Stimulated activated CD8-positive, alpha-beta memory T cell treated with anti-CD3 and anti-CD28 coated beads, Interleukin-2, amount 100 ng/mL, for 1 hour (primary cell): ENCODE data around the gene KLHL10.
"Not testable (repeated sequence)": the region's sequence is repeated elsewhere in the genome, so short reads cannot be mapped to it uniquely, and the experiment has no call there.

Experiments used
- DNase-seq, 2 donors: peaks; one replicate each; pipeline ENCODE4 v3.0.0-alpha.2; 2020; ENCODE audit warnings: low read depth in 2 of 2

The KLHL10 gene

DNA sequence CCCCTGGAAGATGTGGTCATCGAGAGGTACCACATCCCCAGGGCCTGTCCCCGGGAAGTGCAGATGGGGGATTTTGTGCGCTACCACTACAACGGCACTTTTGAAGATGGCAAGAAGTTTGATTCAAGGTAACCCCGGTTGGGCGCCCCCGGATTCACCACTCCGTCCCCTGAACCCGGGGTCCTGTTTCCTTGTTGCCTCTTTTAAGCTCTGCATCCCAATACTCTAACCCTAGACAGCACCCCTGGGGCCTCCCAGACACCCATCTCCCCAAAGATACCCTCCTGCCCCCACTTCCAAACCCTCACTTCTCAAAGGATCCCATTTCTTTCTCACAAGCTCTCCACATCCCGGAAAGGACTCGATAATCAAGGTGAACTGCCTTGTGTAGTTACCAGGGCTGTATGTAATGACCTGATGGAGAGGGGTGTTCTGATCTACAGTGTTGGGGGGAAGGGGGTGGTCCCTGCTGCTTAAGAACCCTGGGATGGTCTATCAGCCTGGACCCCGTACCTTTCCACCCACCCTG lies 24.4 kb upstream of the KLHL10 start:
- no peak for DNase-seq

- no peak for DNase-seq
Measured at GRCh38 chr17:41813699-41814124, 23.9 kb upstream of the KLHL10 start.

DNA sequence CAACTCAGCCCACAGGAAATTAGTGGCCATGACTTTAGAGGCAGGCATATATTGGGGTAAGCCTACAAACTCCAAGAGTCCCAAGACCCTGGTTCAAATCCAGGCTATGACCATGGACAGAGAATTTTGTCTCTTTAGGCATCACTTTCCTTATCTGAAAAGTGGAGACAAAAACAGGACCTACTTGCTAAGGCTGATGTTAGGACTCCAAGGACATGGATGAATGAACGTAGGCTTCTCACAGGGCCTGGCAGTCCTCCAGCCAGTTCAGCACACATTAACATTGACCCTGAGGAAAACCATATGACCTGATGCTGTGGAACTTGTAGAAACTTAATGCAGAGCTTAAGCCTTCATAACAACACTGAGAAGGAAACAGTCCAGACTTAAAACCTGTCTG lies 23.4 kb upstream of the KLHL10 start:
- DNase-seq, result no peak

DNA sequence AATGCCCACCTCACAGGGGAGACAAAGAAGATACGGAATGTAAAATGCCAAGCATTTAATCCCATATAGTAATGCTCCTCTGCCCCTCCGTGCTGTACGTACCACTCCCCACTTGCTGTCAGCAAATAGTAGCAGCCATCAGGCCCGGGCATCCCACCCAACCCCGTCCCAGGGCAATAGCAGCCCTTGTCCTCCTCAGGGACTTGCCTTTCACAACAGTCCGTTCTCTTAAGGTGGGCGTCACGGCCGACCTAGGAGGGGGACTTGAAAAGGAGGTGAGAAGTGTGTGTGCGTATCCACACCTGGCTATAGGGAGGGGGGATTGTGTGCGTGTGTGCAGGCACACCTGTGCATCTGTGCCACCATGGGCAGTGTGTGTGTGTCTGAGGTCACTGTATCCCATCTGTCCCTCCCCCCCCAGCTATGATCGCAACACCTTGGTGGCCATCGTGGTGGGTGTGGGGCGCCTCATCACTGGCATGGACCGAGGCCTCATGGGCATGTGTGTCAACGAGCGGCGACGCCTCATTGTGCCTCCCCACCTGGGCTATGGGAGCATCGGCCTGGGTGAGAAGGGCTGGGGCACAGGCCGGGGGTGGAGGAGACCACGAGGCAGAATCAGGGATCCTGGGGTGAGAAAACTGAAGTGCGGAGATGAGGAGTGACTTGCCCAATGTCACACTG lies 20.8 kb upstream of the KLHL10 start:
- no peak for DNase-seq

GRCh38 chr17:41818024-41818423 lies 19.6 kb upstream of the KLHL10 start:
- DNase-seq, result no peak

DNA sequence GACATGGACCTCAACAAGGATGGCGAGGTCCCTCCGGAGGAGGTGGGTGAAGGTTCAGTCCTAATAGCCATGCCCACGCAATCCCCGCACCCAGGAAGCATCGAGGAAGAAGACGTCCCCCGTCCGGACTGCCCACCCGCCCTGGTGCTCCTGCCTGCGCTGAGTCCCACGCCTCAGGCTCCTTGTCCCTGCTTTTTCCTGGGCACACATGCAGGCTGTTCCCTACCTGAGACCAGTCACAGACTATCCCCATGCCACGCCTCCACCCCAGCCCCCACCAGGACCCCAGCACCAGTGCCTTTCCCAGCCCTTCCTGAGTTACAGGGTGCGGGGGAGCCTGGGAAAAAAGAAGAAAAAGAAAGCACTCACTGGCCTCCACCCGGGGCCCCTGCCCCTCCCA lies 15.8 kb upstream of the KLHL10 start:
- no peak for DNase-seq

- DNase-seq, result no peak
Measured at GRCh38 chr17:41822216-41823140, 15.1 kb upstream of the KLHL10 start.

- DNase-seq, result no peak
Measured at GRCh38 chr17:41823141-41823524, 14.5 kb upstream of the KLHL10 start.

DNA sequence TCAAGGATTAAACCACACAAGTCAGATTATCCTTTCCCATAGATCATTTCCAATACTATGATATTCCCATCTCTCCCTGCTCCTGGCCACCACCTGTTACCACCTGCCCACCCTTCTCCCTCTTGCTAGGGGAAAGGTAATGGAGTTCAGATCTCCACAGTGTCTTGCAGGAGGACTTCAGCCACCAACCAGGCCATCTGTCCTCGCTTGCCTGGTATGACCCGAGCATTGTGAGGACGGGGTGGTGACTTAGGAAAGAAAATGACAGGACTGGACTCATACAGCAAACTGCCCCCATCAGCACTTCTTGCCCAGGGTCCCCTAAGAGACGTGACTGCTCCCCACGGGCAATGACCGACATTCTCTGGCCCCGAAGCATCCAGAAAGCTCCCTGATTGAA lies 14.0 kb upstream of the KLHL10 start:
- no peak for DNase-seq

- DNase-seq, result no peak
Measured at GRCh38 chr17:41824086-41824485, 13.5 kb upstream of the KLHL10 start.

- DNase-seq, result no peak
Measured at GRCh38 chr17:41825175-41825845, 12.3 kb upstream of the KLHL10 start.

DNA sequence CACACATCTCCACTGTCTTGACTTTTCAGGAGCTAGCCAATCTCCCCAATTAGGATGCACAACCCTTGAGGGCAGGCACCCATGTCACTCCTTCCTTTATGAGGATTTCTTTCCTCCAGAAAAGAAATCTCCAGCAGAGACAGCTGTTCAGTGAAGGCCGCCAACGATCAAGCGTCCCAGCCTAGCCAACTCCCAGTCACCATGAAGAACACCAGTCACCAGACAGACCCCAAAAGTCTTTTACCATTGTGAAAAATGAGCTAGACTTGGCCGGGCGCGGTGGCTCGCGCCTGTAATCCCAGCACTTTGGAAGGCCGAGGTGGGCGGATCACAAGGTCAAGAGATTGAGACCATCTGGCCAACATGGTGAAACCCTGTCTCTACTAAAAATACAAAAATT lies 7.7 kb upstream of the KLHL10 start:
- DNase-seq, result not testable (repeated sequence)

- DNase-seq, result no peak
Measured at GRCh38 chr17:41835214-41835799, 2.3 kb upstream of the KLHL10 start.

GRCh38 chr17:41835800-41836549 lies 1.6 kb upstream of the KLHL10 start, which contains the start of gene NT5C3B:
Gene NT5C3B (minus strand): TSS chr17:41836232. CDS start chr17:41836193, 39 bp downstream.
- DNase-seq, result peak; percentile 20 to 33

DNA sequence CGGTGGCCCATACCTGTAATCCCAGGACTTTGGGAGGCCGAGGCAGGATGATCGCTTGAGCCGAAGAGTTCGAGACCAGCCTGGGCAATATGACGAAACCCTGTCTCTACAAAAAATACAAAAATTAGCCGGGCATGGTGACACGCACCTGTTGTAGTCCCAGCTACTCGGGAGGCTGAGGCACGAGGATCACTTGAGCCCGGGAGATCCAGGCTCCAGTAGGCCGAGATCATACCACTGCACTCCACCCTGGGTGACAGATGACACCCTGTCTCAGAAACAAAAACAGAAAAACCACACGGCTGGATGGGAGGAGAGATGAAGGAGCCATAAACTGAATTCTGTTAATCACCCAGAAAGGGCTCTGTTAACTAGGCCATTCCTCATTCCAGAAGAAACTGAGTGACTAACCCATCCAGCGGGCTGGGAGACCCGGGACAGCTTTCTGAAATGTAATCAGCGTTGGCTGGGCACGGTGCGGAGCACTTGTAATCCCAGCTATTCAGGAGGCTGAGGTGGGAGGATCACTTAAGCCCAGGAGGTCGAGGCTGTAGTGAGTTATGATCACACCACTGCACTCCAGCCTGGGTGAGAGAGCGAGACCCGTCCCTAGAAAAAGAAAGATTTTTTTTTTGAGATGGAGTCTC lies 952 bp upstream of the KLHL10 start:
- no peak for DNase-seq

DNA sequence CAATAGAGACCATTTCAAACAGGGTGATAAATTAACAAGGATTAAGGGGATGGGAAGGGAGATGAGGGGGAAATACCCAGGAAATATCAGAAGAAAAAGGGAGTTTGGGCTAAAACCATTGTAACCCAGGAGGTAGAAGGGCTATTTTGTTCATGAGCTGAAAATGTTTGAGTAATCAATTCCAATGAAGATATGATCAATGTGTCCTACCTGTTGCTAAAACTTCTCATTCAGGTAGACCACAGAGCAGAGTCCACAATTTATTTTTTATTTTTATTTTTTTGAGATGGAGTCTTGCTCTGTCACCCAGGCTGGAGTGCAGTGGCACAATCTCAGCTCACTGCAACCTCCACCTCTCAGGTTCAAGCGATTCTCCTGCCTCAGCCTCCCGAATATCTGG lies 1.8 kb downstream of the KLHL10 start:
- DNase-seq, result not testable (repeated sequence)

DNA sequence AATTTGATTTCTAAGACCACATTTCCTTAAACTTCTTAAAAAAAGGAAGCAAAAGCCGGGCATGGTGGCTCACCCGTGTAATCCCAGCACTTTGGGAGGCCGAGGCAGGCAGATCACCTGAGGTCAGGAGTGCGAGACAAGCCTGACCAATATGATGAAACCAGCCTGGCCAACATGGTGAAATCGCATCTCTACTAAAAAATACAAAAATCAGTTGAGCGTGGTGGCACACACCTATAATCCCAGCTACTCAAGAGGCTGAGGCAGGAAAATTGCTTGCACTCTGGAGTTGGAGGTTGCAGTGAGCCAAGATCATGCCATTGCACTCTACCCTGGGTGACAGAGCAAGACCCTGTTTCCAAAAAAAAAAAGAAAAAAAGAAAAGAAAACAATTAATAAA lies 3.2 kb downstream of the KLHL10 start:
- DNase-seq, result not testable (repeated sequence)

DNA sequence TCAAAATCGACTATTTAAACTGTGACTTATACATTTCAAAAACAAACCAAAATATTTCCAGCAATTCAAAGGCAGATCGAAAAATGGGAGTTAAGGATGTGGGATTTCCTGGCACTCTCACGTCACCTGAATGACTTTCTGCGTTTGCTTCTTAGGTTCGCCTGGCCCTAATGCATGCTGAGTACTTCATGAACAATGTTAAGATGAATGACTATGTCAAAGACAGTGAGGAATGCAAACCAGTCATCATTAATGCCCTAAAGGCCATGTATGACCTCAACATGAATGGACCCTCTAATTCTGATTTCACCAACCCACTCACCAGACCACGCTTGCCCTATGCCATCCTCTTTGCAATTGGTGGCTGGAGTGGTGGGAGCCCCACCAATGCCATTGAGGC lies 7.3 kb downstream of the KLHL10 start:
- DNase-seq, result no peak

GRCh38 chr17:41848788-41849187 lies 11.2 kb downstream of the KLHL10 start:
- no peak for DNase-seq

- no peak for DNase-seq
Measured at GRCh38 chr17:41849251-41849990, 11.8 kb downstream of the KLHL10 start.
